ENCODE measurements around the gene GPR55.
A peak's percentile ranks its signal among the peaks of the same experiment; 100 is the strongest.

Gene GPR55

DNA sequence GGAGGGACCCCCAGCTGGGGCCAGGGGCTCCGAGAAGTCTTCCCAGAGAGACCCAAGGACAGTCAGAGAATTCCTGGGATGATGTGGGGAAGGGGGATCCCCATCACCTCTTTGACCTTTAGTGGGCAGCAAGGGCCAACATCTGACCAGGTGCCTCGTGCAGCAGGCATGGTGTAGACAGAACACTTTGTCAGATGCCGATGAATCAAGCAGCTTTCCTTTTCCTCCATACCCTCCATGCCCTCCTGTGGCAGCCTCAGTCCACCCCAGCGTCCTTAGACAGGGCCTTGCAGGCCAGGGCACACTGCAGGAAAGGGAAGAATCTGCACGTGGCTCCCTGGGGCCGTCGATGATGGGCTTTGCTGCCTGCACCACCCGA lies 26.3 kb downstream of the GPR55 start:
- no peak for DNase-seq

DNA sequence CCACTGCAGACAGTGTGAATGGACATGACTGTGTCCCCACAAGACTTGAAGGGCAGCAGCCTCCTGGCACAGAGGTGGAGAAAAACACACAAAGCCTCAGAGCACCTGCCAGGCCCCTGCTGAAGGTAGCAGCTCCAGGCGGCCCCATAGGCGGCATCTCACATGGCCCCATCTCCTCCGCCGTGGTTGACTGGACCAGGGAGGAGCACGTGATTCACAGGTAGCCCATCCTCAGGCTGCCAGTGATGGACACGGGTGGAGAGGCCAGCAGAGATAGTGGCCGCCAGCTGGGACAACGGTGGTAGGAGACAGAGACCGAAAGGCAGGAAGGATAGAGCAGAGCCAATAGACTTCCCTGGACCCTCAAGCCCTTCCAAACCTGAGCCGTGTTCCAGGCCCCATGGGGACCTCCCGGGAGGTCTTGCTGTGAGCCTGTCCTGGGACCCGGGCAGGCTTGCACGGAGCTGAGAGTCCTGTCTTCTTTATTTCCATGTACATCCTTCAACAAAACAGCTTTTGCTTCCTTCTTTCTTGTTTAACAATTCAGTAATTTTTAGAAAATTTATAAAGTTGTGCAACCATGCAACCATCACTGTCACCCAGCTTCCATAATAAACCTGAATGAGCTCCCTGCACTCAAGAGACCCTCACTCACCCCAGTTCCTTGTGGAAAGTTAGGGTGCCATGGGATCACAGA lies 26.9 kb downstream of the GPR55 start:
- DNase-seq = no peak

DNA sequence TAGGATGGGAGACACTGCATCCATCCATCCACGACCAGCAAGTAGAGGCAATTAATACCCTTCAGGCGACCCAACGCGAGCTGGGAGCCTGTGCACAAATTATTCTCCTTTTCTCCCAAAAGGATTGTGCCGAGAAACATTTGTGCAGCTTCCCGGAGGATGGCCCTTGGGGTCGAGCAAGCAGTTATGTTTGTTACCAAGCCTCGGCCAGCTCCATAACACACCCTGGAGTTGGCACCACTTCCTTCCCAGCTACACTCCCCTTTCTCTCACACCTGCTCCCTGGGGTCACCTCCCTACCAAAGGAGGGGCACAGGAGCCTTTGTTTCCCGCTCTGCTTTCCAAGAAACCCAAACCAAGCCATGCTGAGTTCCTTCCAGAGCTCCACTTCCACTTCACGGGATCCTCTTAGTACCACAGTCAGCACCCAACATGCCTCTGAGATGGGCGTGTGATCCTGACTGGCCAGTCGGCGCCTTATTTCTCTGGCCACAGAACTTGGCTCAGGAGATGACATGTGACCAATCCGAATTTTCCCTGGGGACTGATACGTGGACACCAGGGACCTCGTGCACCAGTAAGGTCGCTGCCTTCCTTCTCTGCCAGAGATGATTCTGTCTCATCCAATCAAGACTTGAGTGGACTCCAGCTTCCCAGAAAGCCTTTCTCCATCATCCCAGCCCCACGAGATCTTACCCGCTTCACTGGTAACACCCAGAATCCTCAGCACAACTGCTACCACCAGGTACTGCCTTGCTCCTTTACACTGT lies 28.5 kb downstream of the GPR55 start:
- DNase-seq = no peak

DNA sequence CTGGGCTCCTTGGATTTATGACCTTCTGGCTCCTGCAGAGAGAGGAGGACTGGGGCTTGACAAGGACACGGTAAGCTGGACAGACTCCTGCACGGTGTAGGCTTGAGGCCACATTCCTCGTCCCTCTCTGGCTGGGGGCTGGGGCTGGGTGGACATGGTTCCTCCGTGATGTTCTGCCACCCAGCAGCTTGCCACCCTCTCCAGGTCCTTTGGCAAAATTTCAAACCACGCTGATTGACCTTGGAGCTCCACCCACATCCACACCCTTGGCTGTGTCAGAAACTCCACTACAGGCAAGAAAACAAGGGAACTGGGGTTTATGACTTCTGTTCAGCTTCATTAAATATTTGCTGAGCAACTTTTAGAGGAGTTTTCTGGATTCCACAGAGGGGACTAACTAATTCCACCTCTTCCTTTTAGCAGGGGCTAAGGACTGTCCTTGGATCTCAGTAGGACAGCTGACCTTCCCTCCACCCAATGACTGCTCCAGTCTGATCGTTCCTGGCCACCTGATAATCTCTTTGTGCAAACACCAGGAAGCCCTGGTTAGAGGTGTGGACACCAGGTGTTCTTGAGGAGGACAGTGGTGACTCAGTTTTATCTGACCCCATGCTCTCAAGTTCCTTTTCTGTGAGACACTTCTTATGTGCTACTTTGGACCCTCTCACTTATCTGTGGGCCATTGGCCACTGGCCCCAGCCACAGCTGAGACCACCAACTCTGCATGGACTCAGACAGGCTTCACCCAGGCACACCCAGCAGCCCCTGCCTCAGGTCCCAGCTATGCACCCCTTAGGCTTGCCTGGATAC lies 29.3 kb downstream of the GPR55 start:
- DNase-seq = no peak

DNA sequence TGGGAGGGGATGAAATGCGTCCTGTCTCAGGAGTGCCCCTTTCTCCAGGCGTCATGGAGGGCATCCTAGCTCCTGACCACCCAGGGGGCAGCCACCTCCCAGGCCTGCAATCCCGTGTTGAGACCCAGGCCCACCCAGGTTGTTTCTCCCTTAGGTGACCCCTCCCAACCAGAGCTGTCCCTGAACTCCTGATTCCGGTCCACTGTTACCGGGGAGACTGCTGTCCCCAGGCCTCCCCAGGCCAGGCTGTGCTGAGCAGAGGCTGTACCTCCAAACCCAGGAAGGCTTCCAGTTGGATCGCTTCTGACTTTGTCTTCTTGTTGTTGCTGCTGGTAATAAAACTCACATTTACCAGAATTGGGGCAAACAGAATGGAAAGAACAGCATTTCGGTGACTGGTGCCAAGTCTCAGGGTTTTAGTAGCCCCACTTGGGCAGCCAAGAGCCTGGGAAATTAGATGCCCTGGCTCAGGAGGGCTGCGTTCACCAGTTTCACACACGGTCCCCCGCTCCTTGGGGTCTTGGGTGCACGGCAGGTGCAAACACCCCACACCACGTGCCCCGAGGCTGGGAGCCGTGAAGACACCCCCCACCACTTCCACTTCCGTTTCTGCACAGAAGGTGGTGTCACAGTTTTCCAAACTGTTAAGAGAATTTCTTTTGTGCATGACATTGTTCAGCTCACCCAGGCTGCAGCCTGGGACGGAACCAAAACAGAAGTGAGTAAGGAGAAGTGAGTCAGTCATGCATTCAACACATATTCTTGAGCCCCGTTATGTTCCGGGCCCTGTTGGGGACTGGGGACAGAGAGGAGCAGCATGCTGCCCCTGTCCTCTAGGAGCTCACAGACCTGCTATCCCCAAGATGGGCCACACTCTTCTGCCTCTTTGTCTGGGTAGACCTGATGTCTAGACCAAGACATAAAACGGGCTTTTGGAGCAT lies 30.9 kb downstream of the GPR55 start:
- no peak for DNase-seq

DNA sequence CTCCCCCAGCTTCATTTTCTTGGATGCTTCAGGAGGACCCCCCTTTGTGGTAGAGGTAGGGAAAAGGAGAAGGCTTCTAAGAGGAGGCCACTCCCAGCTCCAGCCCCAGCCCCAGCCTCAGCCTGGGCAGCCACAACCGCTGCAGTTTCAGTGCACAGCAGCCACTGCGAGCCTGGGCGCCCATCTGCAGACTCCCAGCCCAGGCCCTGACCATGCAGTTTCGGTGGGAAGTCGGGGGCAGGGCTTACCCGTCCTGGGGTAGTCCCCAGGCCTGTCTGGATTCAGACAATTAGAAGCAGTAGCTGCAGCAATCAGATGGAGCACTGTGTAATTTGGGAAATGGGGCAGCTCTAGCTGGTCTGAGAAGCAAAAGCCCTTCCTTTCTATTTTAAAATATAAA lies 31.7 kb downstream of the GPR55 start:
- no peak for DNase-seq

DNA sequence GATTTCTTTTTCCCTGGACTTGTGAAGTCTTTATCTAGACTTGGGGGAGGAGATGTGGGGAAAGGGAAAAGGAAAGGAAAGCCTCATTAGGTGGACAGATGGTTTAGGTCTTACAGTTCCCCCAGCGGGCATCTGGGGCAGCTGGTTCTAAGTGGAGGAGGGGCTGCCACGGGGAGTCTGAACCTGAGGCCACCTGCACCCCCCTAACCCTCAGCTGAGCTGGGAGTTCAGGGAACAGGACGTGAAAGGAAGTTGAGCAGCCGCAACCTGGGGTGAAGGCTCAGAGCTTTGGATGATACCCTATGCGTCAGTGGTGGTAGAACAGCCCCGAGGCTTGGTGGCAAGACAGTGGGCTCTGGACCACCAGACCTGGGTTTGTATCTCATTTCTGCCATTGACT lies 33.5 kb downstream of the GPR55 start:
- no peak for DNase-seq

DNA sequence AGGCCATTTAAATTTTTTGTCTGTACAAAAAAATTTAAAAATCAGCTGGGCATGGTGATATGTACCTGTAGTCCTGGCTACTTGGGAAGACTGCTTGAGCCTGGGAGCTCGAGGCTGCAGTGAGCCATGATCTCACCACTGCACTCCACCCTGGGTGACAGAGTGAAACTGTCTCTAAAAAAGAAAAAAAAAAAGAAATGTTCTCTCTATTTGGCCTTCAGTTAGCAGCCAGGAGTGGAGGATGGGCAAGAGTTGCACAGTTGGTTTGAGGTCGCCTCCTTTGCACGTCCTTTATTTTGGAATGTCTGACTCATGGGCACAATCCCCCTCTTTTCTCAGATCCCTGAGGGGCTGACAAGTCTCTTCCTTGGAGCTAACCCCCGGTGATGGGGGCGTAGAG lies 34.0 kb downstream of the GPR55 start:
- DNase-seq = no peak

DNA sequence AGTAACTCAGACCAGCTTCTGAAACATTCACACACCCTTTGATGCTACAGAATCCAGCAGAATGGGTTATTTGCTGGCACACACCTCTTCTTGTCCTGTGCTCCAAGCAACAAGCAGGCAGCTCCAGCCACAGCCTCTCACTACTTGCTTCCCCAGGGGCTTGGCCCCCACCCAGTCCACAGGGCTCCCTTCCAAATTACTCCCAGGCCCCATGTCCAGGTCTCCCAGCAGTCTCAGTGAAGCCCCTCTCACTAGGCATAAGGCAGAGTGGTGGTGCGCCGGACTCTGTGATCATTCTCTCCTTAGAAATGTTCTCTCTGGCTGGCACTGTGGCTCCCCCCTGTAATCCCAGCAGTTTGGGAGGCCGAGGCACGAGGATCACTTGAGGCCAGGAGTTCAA lies 34.4 kb downstream of the GPR55 start:
- no peak for DNase-seq

DNA sequence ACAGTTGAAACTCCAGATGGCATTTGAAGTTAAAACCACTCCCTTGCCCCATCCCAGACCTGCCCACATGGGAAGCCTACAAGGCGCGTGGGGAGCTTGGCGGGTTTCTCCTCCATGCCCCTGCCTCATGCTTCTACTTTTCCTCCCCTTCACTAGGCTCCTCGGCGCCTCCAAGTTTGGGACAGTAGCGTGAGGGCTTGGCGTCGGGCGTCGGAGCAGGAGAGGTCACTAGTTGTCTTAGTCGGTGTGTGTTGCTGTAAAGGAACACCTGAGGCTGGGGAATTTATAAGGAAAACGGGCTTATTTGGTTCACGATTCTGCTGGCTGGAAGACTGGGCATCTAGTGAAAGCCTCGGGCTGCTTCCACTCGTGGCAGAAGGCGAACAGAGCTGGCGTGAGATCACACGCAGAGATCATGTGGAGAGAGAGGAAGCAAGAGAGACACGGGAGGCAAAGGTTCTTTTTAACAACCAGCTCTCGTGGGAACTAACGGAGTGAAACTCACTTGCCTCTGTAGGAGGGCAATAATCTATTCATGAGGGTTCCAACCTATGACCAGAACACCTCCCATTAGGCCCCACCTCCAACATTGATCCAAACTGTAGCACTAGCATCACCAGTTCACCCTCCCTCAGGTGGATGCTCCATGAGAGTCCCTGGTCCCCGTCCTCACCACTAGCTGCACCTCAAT lies 35.0 kb downstream of the GPR55 start:
- no peak for DNase-seq

DNA sequence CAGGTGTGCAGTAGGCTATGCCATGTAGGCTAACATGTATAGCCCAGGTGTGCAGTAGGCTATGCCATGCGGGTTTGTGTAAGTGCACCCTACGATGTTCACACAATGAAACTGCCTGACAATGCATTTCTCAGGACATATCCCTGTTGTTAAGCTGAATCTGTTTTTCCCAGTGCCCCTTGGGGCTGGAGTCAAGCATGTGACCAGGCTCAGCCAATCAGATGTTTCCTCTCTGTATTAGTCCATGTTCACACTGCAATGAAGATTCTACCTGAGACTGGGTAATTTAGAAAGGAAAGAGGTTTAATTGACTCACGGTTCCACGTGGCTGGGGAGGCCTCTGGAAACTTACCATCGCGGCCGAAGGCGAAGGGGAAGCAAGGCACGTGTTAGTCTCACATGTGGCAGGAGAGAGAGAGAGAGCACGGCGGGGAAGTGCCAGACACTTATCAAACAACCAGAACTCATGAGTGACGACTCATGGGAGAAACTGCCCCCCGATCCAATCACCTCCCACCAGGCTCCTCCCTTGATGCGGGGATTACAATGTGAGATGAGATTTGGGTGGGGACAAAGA lies 36.1 kb downstream of the GPR55 start:
- no peak for DNase-seq

DNA sequence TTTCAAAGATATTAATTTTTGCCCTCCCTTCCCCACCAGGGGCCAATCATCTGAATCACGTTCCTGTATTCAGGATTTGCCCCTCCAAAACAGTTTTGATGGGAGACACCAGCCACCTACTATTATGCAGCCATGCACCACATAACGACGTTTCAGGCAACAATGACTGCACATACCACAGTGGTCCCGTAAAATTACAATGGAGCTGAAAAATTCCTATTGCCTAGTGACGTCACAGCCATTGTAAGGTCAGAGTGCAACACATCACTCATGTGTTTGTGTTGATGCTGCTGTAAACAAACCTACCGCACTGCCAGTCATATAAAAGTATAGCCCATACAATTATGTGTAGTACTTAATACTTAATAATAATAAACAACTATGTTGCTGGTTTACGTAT lies 37.7 kb downstream of the GPR55 start:
- no peak for DNase-seq

DNA sequence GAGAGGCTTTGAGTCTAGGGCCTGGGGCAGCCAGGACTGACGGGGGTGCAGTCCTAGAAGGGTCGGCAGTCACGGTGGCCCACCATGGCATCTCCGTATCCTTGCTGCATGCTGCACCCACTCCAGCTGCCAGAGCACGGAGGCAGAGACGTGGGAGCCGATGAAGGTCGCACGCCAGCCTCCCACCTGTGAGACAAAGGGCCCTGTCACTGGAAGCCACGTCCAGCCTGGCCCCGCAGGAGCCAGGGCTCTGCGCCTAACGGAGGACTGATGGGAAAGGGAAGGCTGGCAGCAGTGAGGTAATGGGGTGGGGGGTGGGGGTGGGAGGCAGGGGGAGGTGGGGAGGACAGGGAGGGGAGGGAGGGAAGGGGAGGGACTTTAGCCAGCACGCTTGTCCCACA lies 38.4 kb downstream of the GPR55 start:
- no peak for DNase-seq

DNA sequence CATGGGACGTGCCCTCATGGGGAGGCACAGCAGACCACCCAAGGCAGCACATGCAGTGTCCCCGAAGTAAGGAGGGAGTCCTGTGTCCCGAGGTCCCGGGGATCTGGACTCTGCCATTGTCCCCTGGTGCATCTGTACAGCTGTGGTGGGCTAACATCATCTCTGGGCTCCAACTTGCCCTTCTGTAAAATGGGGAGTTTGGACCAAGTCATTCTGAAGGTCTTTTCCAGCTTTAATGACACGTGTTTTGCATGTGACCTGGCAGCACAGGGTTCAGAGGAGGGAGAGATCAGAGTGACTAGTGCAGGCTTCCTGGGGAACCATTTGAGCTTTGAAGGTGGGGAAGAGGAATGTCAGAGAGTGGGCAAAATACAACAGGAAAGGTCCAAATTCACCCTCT lies 38.8 kb downstream of the GPR55 start:
- no peak for DNase-seq

DNA sequence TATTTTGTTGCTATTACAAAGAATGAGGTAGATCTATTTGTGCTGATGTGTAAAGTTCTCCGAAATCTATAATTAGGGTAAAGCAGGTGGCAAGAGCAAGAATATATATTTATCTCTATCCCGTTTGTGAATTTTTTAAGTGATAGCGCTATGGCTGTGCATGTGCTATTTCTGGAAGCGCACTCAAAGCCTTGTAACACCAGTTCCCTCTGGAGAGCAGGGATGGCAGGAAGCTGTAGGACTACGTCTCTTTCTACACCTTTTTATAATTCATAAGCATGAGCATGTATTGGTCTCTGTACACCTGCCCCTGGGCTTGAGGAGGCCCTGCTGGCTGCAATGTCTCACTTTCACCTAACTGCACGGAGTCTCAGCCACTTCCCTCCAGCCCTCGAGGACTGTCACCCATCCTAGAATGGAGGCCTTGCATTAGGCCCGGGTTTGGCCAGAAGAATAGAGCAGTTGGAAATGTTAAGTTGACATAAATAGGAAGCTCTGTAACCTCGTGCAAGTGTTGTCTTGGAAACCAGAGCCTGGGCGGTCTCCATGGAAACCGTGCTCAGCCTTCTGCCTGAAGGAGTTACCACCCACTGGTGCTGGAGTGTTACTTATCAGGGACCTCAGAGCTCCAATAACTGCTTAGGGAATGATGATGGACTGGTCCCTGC lies 39.4 kb downstream of the GPR55 start:
- peak; percentile 70 for DNase-seq

DNA sequence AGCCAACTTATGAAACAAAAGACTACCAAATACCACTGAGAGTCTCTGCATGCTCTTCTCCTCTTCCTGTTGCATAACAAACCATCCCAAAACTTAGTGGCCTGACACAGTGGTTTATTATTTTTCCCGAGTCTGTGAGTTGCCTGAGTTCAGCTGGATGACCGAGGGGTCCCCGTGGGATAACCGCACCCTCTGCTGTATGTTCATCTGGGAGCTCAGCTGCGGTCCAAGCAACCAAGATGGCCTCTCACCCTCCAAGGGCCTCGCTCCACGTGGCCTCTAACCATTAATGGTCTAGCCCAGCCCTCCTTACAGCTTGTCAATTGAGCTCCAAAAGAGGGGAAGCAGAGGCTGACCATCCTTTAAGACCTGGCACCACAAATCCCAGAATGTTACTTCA lies 43.2 kb downstream of the GPR55 start:
- DNase-seq = no peak

DNA sequence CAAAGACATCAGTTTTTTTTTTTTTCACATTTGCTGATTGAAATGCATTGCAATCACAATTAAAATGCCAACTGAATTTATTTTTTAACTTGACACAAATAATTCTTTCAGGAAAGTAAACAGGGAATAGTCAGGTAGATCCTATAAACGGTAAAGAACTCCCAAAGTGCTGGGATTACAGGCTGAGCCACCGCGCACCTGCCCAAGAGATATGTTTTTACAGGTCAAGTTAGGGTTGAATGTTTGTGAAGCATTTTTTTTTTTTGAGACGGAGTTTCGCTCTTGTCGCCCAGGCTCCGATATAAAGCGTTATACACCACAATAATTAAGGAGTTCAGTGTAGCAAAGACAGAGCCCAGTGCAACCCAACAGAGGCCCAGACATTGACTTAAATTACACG lies 45.2 kb downstream of the GPR55 start:
- DNase-seq = no peak

DNA sequence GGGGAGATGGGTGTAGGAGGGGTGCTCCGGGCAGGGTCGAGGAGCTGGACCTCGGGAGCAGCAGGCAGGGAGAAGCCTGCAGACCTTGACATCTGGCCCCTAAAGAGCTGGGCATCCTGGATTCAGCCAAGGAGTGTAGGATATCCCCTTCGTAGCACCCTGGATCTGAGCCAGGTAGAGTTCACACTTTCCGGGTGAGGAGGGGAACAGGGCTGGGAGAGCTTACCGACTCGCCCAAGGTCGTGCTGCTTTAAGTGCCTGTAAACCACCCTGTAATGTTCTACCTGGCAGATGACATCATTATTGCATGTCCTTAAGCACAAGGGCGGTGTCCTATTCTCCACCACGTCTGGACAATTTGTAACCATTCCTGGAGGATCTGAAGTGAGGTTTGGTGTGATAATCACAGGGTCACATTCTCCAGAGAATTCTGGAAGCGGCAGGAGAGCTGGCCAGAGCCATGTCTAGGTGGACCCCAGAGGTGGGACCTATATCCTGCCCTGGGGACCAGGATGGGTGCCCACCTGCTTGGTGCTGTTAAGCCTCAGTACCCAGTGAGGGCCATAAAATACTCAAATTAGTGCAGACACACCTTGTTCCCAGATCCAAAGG lies 45.7 kb downstream of the GPR55 start:
- DNase-seq = no peak

DNA sequence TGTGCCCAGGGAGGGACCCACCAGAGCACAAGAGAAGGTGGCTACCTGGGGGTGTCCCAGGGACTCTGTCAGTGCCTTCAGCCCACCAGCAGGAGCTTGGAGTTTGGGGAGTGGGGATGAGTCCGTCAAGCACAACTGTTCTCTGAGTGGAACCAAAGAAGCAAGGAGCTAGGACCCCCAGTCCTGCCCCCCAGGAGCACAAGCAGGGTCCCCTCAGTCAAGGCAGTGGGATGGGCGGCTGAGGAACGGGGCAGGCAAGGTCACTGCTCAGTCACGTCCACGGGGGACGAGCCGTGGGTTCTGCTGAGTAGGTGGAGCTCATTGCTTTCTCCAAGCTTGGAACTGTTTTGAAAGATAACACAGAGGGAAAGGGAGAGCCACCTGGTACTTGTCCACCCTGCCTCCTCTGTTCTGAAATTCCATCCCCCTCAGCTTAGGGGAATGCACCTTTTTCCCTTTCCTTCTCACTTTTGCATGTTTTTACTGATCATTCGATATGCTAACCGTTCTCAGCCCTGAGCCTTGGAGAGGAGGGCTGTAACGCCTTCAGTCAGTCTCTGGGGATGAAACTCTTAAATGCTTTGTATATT lies 46.3 kb downstream of the GPR55 start:
- DNase-seq = no peak

All from COR-L47 (cell line).